Measurements from ENCODE around the gene CAMK1. TPM values are rescaled to one million over a fixed set of nuclear protein-coding genes. Genes with fewer than 3 reads are reported as not detected.

Gene CAMK1
- total RNA-seq, 2 experiments from 2014 or later, result 28.3 to 29.5 TPM

- ChIA-PET POLR2A (interaction anchor here (0.5 to 3.1 kb wide), 4 partner anchors 22 to 256 kb away, joined by 3 to 12 read pairs (median 6); partner anchors contain the start of genes ARPC4, EMC3 and MTMR14), CTCF (interaction anchor here (0.5 to 1.4 kb wide), 2 partner anchors 61 to 517 kb away, joined by 3 to 4 read pairs; partner anchors contain the start of gene TATDN2)
Measured at GRCh38 chr3:9730657-9731205, 39.0 kb downstream of the CAMK1 start.

- ChIA-PET CTCF (interaction anchor here (1.5 kb wide), 1 partner anchor 98 kb away, joined by 3 read pairs; no protein-coding TSS in a partner anchor), POLR2A (interaction anchor here (0.6 kb wide), 1 partner anchor 529 kb away, joined by 3 read pairs; no protein-coding TSS in a partner anchor)
Measured at GRCh38 chr3:9729419-9729818, 40.3 kb downstream of the CAMK1 start.

- CTCF ChIA-PET, result interaction anchor here (1.1 to 1.9 kb wide), 10 partner anchors 9 to 99 kb away, joined by 3 to 9 read pairs (median 4); partner anchors contain the start of genes ARPC4 and OGG1
- POLR2A ChIA-PET, result interaction anchor here (1.0 kb wide), 1 partner anchor 22 kb away, joined by 3 read pairs; the partner anchor contains the start of gene OGG1
Measured at GRCh38 chr3:9727743-9728142, 42.0 kb downstream of the CAMK1 start.

- ChIA-PET CTCF (interaction anchor here (0.5 to 1.9 kb wide), 13 partner anchors 10 to 395 kb away, joined by 3 to 9 read pairs (median 4); partner anchors contain the start of genes ARPC4 and OGG1), POLR2A (interaction anchor here (0.6 to 1.0 kb wide), 2 partner anchors 14 to 22 kb away, joined by 3 read pairs; partner anchors contain the start of gene OGG1)
Measured at GRCh38 chr3:9727041-9727595, 42.6 kb downstream of the CAMK1 start.

GRCh38 chr3:9725775-9726515, 43.8 kb downstream of the CAMK1 start:
- POLR2A ChIA-PET, result no interaction called here
- CTCF ChIA-PET, result interaction anchor here (1.0 kb wide), 1 partner anchor 222 kb away, joined by 3 read pairs; no protein-coding TSS in a partner anchor

GRCh38 chr3:9721700-9722060, 48.1 kb downstream of the CAMK1 start:
- ChIA-PET POLR2A (no interaction called here), CTCF (interaction anchor here (0.7 kb wide), 1 partner anchor 15 kb away, joined by 3 read pairs; no protein-coding TSS in a partner anchor)

- ChIA-PET POLR2A (interaction anchor here (0.6 kb wide), 1 partner anchor 42 kb away, joined by 11 read pairs; no protein-coding TSS in a partner anchor), CTCF (interaction anchor here (0.7 kb wide), 1 partner anchor 15 kb away, joined by 3 read pairs; no protein-coding TSS in a partner anchor)
Measured at GRCh38 chr3:9721015-9721699, 48.6 kb downstream of the CAMK1 start.

GRCh38 chr3:9718118-9718517, 51.6 kb downstream of the CAMK1 start:
- ChIA-PET CTCF (interaction anchor here (0.6 to 1.6 kb wide), 2 partner anchors 9 to 299 kb away, joined by 3 to 4 read pairs; no protein-coding TSS in a partner anchor), POLR2A (no interaction called here)

GRCh38 chr3:9717563-9717962, 52.2 kb downstream of the CAMK1 start:
- CTCF ChIA-PET, result interaction anchor here (0.6 to 1.6 kb wide), 2 partner anchors 10 to 300 kb away, joined by 3 to 4 read pairs; no protein-coding TSS in a partner anchor
- POLR2A ChIA-PET, result no interaction called here

GRCh38 chr3:9716801-9717555, 52.8 kb downstream of the CAMK1 start:
- ChIA-PET POLR2A (no interaction called here), CTCF (interaction anchor here (1.6 kb wide), 1 partner anchor 10 kb away, joined by 4 read pairs; no protein-coding TSS in a partner anchor)

GRCh38 chr3:9715764-9716437, 53.8 kb downstream of the CAMK1 start:
- ChIA-PET CTCF (interaction anchor here (0.6 kb wide), 2 partner anchors 13 to 208 kb away, joined by 3 read pairs; no protein-coding TSS in a partner anchor), POLR2A (interaction anchor here (0.7 to 0.8 kb wide), 2 partner anchors 280 to 535 kb away, joined by 4 to 5 read pairs; no protein-coding TSS in a partner anchor)

- ChIA-PET CTCF (interaction anchor here (0.6 kb wide), 1 partner anchor 244 kb away, joined by 3 read pairs; no protein-coding TSS in a partner anchor), POLR2A (no interaction called here)
Measured at GRCh38 chr3:9715136-9715535, 54.6 kb downstream of the CAMK1 start.

- CTCF ChIA-PET, result interaction anchor here (1.1 kb wide), 1 partner anchor 13 kb away, joined by 3 read pairs; no protein-coding TSS in a partner anchor
- POLR2A ChIA-PET, result no interaction called here
Measured at GRCh38 chr3:9713142-9713541, 56.6 kb downstream of the CAMK1 start.

- CTCF ChIA-PET, result interaction anchor here (1.1 kb wide), 1 partner anchor 12 kb away, joined by 3 read pairs; no protein-coding TSS in a partner anchor
- POLR2A ChIA-PET, result interaction anchor here (0.5 kb wide), 1 partner anchor 14 kb away, joined by 3 read pairs; no protein-coding TSS in a partner anchor
Measured at GRCh38 chr3:9712415-9712814, 57.3 kb downstream of the CAMK1 start.

GRCh38 chr3:9710174-9710739, 59.5 kb downstream of the CAMK1 start:
- POLR2A ChIA-PET, result no interaction called here

More at GRCh38 chr3:9710174-9710739, 59.5 kb downstream of the CAMK1 start:
- CTCF ChIA-PET, result no interaction called here

Measured in activated CD8-positive, alpha-beta memory T cell treated with anti-CD3 and anti-CD28 coated beads for 36 hours (primary cell).